Heart right ventricle (tissue), 16 donors: ENCODE measurements around the gene TAS1R2. TPM values are rescaled to one million over a fixed set of nuclear protein-coding genes. Genes with fewer than 3 reads are reported as not detected.

ENCODE experiments used
- ATAC-seq, 8 donors: fragments of 200-7000 bp; cut with Tn5 transposase; one replicate each; pipeline ENCODE4 v1.9.1; 2020; ENCODE audit warnings: mild to moderate bottlenecking in 8 of 8, moderate library complexity in 8 of 8, moderate number of reproducible peaks in 1 of 8
- DNase-seq, 2 donors: peaks; one replicate each; pipeline ENCODE4 v3.0.0-alpha.2; 2020
- H3K27ac ChIP-seq, 10 donors: fragments of 200-600 bp; sonication (generic) in 2 of 10; one replicate each; pipeline versions ENCODE4 v1.5.0 to v1.8.0; 2020 to 2022; ENCODE audit warnings: mild to moderate bottlenecking in 3 of 10
- H3K27me3 ChIP-seq, 7 donors: fragments of 200-600 bp; one replicate each; pipeline ENCODE4 v1.8.0; 2021 to 2022; ENCODE audit warnings: mild to moderate bottlenecking in 2 of 7
- H3K36me3 ChIP-seq, 9 donors: fragments of 200-600 bp; sonication (generic) in 1 of 9; one replicate each; pipeline versions ENCODE4 v1.5.0 to v1.8.0; 2020 to 2022; ENCODE audit warnings: mild to moderate bottlenecking in 2 of 9
- H3K4me1 ChIP-seq, 9 donors: fragments of 200-600 bp; sonication (generic) in 1 of 9; one replicate each; pipeline versions ENCODE4 v1.5.0 to v1.8.0; 2020 to 2022; ENCODE audit warnings: mild to moderate bottlenecking in 4 of 9
- H3K4me3 ChIP-seq, 10 donors: fragments of 200-600 bp; sonication (generic) in 2 of 10; one replicate each; pipeline versions ENCODE4 v1.5.0 to v1.8.0; 2020 to 2022; ENCODE audit warnings: mild to moderate bottlenecking in 7 of 10, moderate library complexity in 2 of 10
- H3K9me3 ChIP-seq, 11 donors: fragments of 200-600 bp in 10 of 11; sonication (generic) in 2 of 11; one replicate each; pipeline versions ENCODE4 v1.5.0 to v1.8.0; 2013 to 2022; ENCODE audit warnings: mild to moderate bottlenecking in 2 of 11, control low read depth in 1 of 11, moderate library complexity in 1 of 11
- WGBS, 2 donors: extraction: QIAGEN DNeasy Blood & Tissue Kit; methylation state at CpG; one replicate each; pipeline ENCODE4 v1.1.7; 2013; ENCODE audit warnings: inconsistent platforms in 1 of 2; 5-methylcytosine and 5-hydroxymethylcytosine counted together
- intact Hi-C, 10 donors: fragments of 100-400 bp; cut with DNase I; formaldehyde crosslinking; loops; one replicate each; pipeline versions ENCODE4 v1.11.1 to v1.14.2; 2022
- polyA plus RNA-seq, 2 donors: library from polyadenylated mRNA; stranded (reverse); fragments of 200-250 nt; gene quantifications; one replicate each; pipeline ENCODE4 v1.2.3, GENCODE V29; 2013
- total RNA-seq, 10 donors: library from RNA; stranded (reverse); fragmentation: NEBNext Ultra II Directional in 3 of 10; extraction: Animal tissue kit (Norgen Biotek cat#: 25700) in 3 of 10; gene quantifications; one replicate each; pipeline versions ENCODE4 v1.2.1 to v1.2.4, GENCODE V29; 2021 to 2023
- TF ChIP-seq, protein P1 (sequence below), 9 donors: fragments of 200-600 bp; sonication (generic) in 2 of 9; IDR thresholded peaks; one replicate each; pipeline versions ENCODE4 v1.5.0 to v1.8.0; 2021 to 2022; ENCODE audit warnings: antibody characterized with exemption in 9 of 9, mild to moderate bottlenecking in 5 of 9, moderate library complexity in 1 of 9
- donor health status: Arrhythmogenic right ventricular cardiomyopathy.
- donor health status: ischemic (EF 13 %, LVEDD 7.1; RV severe dilation, severe dysfunction).
- donor health status: healthy with polysubstance abuse.
- donor health status: DM: no; HTN: yes; CAD: no.
- donor health status: DM: no; HTN: no; CAD: no.
- donor health status: ischemic (EF 25% LVEDD 6.9; RV normal size, moderate dysfunction).
- donor health status: ischemic (EF 25% LVEDD 5.7; RV mildly dilated, moderate dysfunction).
- donor health status: healthy.
- donor health status: DM: yes; HTN: yes; CAD: no.
- donor health status: Ischemic cardiomyopathy.
- donor health status: ischemic (EF 35%, LVEDD 5.7; RV mildly dilated, moderate dysfunction).
- donor health status: nonischemic (EF 11% LVEDD 7.7; RV severe dilation, severe dysfunction).
- donor health status: DM: yes; HTN: yes; CAD: no.
- donor health status: PGD.
- donor health status: ischemic (EF 29% LVEDD 5.4; RV normal size, mild dysfunction).
- donor health status: nonischemic (EF 23%, LVEDD 6.1; RV moderate dilation, normal function).

Gene TAS1R2
- total and polyA plus RNA-seq, 12 donors, result not detected

DNA sequence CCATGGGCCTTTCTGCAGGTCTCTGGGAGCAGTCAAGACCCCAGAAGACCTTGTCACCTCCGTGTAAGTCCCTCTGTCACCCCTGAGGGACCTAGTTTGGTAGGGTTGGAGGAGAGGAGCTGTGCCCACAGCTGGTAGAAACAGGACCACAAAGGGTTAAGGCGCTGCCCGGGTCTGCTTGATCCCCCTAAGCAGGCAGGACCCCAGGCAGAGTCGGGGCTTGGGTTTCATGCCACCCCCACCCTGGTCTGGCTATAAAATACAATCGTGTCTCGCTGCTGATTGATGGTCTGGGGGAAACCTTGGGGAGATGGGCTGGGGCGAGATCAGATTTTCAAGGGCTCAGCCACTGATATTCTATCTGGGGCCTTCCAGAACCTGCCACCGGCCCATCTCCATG lies 50.9 kb downstream of the TAS1R2 start:
- 75 to 81% methylated on average over 8 of the region's 8 CpGs for WGBS, 2 donors
- Histone ChIP-seq H3K27ac (no peak overlapping the region), H3K36me3 (no peaks in the 10 kb centered on the region), H3K4me1 (no peaks in the 10 kb centered on the region), H3K4me3 (no peak overlapping the region), H3K9me3 (no peaks in the 10 kb centered on the region), H3K27me3 (peaks cover 0 to 18% (median 10%) of the 10 kb centered on the region in 7 donors)
- TF ChIP-seq, protein P1, sequence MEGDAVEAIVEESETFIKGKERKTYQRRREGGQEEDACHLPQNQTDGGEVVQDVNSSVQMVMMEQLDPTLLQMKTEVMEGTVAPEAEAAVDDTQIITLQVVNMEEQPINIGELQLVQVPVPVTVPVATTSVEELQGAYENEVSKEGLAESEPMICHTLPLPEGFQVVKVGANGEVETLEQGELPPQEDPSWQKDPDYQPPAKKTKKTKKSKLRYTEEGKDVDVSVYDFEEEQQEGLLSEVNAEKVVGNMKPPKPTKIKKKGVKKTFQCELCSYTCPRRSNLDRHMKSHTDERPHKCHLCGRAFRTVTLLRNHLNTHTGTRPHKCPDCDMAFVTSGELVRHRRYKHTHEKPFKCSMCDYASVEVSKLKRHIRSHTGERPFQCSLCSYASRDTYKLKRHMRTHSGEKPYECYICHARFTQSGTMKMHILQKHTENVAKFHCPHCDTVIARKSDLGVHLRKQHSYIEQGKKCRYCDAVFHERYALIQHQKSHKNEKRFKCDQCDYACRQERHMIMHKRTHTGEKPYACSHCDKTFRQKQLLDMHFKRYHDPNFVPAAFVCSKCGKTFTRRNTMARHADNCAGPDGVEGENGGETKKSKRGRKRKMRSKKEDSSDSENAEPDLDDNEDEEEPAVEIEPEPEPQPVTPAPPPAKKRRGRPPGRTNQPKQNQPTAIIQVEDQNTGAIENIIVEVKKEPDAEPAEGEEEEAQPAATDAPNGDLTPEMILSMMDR (IDR thresholded peaks at IDR 0.05), result no peak
- intact Hi-C loops, result loop anchor here in 2 of 10 donors (5.0 kb wide), 2 partner anchors 201 to 306 kb away; no protein-coding TSS in a partner anchor
- DNase-seq (no peak), ATAC-seq (no peak)

DNA sequence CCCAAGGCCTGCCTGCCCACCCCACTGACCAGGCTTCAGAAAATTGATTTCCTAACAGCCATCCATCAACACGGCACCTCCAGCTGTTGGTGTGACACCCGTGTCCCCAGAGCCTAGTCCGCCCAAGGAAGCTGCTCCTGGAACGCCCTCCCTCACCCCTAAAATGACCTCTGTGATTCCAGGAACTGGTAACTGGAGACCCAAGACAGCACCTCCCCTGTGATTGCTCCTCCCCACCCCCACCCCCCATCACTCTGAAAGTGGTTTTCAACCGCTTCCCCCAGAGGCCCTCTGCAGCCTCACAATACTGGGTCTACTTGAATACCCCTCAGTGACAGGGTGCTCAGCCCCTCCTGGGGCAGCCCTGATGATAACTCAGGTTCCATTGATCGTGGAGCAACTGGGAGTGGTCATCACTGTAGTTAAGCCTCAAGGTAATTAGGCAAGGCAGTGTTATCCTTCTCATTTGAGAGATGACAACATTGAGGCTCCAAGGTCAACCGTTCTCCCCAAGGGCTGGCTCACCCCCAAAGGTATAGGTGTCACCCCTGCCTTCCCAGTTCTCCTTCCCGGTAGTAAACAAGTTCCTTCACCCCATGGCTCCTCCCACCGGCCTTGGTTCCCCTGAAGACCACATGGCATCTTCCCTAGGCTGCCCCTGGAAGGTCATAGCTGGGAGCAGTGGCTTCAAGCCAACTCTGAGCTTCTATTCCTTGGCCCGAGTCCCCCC lies 52.0 kb downstream of the TAS1R2 start:
- ATAC-seq (no peak), DNase-seq (no peak)
- no peak overlapping the region for H3K4me3 ChIP-seq
- peaks cover 0 to 24% (median 10%) of the 10 kb centered on the region in 7 donors for H3K27me3 ChIP-seq
- no peaks in the 10 kb centered on the region for H3K9me3 ChIP-seq
- H3K27ac ChIP-seq, result no peak overlapping the region
- H3K36me3 ChIP-seq, result no peaks in the 10 kb centered on the region
- 75 to 80% methylated on average over 10 of the region's 10 CpGs for WGBS, 2 donors
- TF ChIP-seq, protein P1 (IDR thresholded peaks at IDR 0.05), result no peak
- no peaks in the 10 kb centered on the region for H3K4me1 ChIP-seq
- intact Hi-C loops, result loop anchor here in 2 of 10 donors (5.0 kb wide), 2 partner anchors 200 to 305 kb away; no protein-coding TSS in a partner anchor

DNA sequence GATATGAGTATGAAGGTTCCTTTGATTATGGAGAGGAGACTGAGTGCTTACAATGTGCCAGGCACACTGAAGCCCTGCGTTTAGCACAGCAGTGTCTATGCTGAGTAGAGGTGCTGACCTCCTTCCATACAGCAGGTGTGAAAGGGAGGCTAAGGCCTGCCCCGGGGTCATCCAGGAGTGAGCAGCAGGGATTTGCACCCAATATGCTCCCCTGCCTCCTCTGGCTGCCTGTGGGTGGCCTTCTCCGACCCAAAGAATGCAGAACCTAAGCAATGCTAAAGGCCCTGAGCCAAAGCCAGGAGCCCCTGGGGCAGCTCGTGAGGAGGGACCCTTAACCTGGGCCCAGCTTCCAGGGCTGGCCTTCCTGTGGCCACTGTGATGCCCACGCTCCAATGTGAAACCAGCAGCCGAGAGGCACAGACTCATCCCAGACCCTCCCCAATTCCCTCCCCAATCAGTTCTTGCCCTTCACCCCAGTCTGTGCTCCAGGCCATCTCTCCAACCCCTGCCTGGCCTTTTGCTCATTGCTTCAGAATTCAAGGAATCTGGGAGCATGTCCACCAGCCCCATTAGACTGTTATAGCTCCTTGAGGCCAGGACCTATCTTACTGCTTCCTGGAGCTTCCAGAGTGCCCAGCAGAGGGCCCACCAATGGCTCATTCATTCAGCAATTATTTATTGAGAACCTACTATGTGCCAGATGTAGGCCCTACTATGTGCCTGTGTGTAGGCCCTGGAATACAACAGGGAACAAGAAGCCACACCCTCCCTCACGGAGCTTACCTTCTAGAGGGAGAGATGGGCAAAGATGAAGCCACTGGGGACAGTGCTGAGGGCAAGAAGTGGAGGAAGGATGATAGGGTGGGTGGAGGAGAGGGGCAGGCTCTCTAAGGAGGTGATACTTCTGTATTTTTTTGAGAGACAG lies 53.3 kb downstream of the TAS1R2 start:
- no peak for ATAC-seq
- Histone ChIP-seq H3K4me3 (no peak overlapping the region), H3K36me3 (no peaks in the 10 kb centered on the region), H3K4me1 (no peaks in the 10 kb centered on the region), H3K9me3 (no peaks in the 10 kb centered on the region), H3K27ac (no peak overlapping the region), H3K27me3 (peaks cover 0 to 28% (median 10%) of the 10 kb centered on the region in 7 donors)
- intact Hi-C loops, result loop anchor here in 2 of 10 donors (5.0 kb wide), 2 partner anchors 199 to 304 kb away; no protein-coding TSS in a partner anchor
- TF ChIP-seq, protein P1 (IDR thresholded peaks at IDR 0.05), result no peak
- no peak for DNase-seq
- WGBS, 2 donors, result 78 to 81% methylated on average over 7 of the region's 7 CpGs

DNA sequence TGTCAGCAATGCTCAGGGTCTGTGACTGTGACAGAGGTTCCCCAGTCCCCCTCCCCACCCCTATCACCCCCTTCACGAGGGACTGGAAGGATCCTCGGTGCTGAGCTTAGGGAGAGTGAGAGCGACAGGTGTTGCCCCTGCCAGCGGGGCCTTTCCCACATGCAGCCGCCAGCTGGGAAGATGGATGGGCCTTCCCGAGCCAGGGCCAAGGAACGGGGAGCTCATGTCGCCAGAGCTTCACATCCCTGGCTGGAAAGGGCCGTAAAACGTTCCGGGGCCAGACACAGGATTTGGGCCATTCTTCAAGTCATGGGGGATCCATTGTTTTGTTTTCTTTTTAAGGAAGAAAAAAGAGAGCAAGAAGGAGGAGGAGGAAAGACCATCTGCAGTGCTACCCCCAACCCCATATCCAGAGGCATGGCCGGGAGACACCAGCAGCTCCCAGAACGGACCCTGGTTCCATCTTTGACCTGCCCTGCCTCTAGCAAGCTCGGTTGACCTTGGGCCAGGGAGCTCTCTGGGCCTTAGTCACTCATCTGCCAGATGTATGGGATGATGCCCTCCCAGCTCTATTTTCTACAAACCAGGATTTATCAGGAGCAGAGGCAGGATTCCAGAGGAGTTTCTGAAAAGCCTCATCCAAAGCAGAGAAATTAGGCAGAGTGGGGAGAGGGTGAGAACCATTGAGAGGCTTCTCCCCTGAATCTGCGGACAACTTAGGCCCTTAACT lies 54.1 kb downstream of the TAS1R2 start:
- WGBS, 2 donors, result 66 to 70% methylated on average over 15 of the region's 15 CpGs
- intact Hi-C loops, result loop anchor here in 2 of 10 donors (5.0 kb wide), 2 partner anchors 198 to 303 kb away; no protein-coding TSS in a partner anchor
- no peak overlapping the region for H3K4me3 ChIP-seq
- ATAC-seq (no peak), DNase-seq (no peak)
- H3K27me3 ChIP-seq, result peaks cover 0 to 31% (median 10%) of the 10 kb centered on the region in 7 donors
- no peaks in the 10 kb centered on the region for H3K9me3 ChIP-seq
- no peaks in the 10 kb centered on the region for H3K36me3 ChIP-seq
- TF ChIP-seq, protein P1 (IDR thresholded peaks at IDR 0.05), result no peak
- H3K4me1 ChIP-seq, result no peaks in the 10 kb centered on the region
- H3K27ac ChIP-seq, result no peak overlapping the region
